RWPE1 (cell line): ENCODE results near the gene RNF10.

Experiments
- CTCF ChIA-PET: fragments of 350-600 bp; sonication (Branson Sonifier 250); formaldehyde crosslinking; extraction: SDS; loops from one replicate; lab custom pipeline; 2021; lab: Yijun Ruan, JAX
- POLR2A ChIA-PET: fragments of 400-600 bp; formaldehyde crosslinking; extraction: SDS; loops from one replicate; lab custom pipeline; 2020; ENCODE audit warnings: antibody characterized with exemption; ENCODE audit not compliant: low non-redundant PET; lab: Yijun Ruan, JAX
- DNase-seq: peaks from one replicate; pipeline ENCODE4 v3.0.0; 2012; ENCODE audit warnings: low spot score
- H3K27ac ChIP-seq: fragments of 450-650 bp; 2 replicates; pipeline ENCODE4 v1.5.1; 2017
- TF ChIP-seq, protein P1 (sequence below): fragments of 450-650 bp; conservative IDR thresholded peaks from 2 replicates; pipeline ENCODE4 v1.5.1; 2017; ENCODE audit warnings: low read depth, mild to moderate bottlenecking

Gene RNF10

DNA sequence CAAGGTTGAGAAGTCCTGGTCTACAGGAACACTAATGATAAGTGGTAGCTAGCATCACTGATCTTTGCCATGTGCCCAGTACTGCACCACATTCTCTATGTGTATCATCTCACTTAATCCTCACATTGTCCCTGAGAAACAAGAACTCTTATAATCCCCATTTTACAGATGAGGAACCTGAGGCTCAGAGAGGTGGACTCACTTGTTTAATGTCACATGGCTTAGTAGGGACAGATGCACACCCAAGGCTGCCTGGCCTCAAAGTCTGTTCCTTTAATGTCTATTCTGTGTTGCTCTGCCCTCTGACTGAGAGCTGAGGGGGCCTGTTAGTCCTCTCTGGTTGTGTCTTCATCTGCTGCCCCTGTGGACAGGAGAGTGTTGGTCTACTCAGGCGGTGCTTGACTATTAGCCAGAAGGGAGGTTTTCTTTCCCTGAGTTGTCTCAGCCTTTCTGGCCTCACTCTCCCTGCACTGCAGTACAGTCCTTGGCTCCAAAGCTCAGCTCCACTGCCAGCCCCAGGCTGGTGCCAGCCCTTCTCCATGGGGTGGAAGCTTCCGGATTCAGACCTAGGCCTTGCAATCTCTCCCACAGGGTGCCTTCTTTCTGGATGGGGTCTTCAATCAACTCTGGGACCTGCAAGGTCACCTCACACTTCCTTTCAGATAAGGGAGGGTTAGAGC is 43.2 kb upstream of the RNF10 start:
- H3K27ac ChIP-seq: no peak overlapping the region
- no peak for DNase-seq
- TF ChIP-seq, protein P1, sequence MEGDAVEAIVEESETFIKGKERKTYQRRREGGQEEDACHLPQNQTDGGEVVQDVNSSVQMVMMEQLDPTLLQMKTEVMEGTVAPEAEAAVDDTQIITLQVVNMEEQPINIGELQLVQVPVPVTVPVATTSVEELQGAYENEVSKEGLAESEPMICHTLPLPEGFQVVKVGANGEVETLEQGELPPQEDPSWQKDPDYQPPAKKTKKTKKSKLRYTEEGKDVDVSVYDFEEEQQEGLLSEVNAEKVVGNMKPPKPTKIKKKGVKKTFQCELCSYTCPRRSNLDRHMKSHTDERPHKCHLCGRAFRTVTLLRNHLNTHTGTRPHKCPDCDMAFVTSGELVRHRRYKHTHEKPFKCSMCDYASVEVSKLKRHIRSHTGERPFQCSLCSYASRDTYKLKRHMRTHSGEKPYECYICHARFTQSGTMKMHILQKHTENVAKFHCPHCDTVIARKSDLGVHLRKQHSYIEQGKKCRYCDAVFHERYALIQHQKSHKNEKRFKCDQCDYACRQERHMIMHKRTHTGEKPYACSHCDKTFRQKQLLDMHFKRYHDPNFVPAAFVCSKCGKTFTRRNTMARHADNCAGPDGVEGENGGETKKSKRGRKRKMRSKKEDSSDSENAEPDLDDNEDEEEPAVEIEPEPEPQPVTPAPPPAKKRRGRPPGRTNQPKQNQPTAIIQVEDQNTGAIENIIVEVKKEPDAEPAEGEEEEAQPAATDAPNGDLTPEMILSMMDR: no peak
- ChIA-PET CTCF (interaction anchor here (0.5 to 1.2 kb wide), 3 partner anchors 21 to 642 kb away, joined by 3 to 4 read pairs (median 4); partner anchors contain the start of gene P2RX7), POLR2A (interaction anchor here (0.5 kb wide), 1 partner anchor 976 kb away, joined by 3 read pairs; no protein-coding TSS in a partner anchor)

DNA sequence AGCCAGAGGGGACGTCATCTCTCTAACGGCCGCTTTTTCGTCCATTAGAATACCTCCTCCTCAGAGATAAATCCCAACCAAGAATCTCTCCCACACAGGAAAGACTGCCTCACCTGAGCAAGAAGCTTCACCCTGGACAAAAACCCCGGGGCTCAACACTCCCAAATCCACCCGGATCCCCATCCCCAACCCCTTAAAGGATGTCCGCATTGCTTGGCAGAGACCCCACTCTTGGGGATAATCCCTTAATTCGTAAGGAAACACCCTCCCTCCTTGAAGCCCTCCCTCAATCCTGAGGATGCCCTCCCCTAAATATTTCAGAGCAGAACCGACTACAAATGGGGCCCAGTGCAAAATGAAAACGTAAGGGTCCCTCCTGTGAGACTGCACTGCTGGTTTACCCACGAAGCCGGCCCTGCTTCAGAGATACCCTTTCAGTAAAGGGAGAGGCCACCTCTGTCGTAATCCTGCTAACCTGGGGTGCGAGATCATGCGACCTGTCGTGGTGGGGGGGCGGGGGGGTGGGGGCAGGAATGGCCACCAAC is 38.9 kb upstream of the RNF10 start:
- peak overlapping the region; percentile 85 for H3K27ac ChIP-seq
- ChIA-PET CTCF (interaction anchor here (0.6 to 1.0 kb wide), 5 partner anchors 10 to 41 kb away, joined by 3 to 5 read pairs (median 3); no protein-coding TSS in a partner anchor), POLR2A (no interaction called here)
- TF ChIP-seq, protein P1: no peak
- peak; percentile 9 for DNase-seq

DNA sequence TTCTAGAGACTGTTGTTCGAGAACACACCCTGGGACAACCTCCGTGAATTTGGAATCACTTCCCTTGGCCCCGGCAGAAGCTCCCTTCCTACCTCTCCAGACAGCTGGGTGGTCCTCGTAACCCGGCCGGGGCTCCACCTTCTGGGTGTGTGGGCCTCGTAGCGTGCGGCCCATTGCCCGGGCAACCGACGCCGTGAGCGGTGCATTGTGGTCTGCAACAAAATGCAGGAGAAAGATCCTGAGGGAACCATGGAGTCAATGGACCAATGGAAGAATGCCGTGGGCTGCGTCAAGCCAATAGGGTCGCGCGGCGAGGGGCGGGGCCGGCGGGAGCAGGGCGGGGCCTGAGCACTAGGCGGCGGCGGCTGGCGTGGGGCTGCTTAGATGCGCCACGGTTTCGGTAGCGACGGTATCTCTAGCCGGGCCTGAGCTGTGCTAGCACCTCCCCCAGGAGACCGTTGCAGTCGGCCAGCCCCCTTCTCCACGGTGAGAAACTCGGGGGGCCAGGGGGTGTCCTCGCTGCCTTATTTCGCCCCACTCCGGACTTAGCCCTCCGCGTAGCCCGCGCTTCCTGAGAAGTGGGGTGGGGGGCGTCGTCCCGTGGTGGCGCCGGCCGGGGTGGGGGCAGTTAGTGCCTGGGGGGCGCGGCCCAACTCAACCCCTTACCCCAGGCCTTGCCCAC is 38.3 kb upstream of the RNF10 start, which contains the start of gene DYNLL1:
Gene DYNLL1, plus strand, starts transcription at position 383 of the 682 bp plus-strand sequence. CDS start 309 bp downstream, outside the sequence.
- TF ChIP-seq, protein P1: no peak
- DNase-seq: peak; percentile 98
- ChIA-PET POLR2A (interaction anchor here (1.0 kb wide), 1 partner anchor 21 kb away, joined by 3 read pairs; no protein-coding TSS in a partner anchor), CTCF (interaction anchor here (0.6 to 1.1 kb wide), 2 partner anchors 21 to 29 kb away, joined by 3 read pairs; no protein-coding TSS in a partner anchor)
- H3K27ac ChIP-seq: peak within 1 kb of the TSS; percentile 85

DNA sequence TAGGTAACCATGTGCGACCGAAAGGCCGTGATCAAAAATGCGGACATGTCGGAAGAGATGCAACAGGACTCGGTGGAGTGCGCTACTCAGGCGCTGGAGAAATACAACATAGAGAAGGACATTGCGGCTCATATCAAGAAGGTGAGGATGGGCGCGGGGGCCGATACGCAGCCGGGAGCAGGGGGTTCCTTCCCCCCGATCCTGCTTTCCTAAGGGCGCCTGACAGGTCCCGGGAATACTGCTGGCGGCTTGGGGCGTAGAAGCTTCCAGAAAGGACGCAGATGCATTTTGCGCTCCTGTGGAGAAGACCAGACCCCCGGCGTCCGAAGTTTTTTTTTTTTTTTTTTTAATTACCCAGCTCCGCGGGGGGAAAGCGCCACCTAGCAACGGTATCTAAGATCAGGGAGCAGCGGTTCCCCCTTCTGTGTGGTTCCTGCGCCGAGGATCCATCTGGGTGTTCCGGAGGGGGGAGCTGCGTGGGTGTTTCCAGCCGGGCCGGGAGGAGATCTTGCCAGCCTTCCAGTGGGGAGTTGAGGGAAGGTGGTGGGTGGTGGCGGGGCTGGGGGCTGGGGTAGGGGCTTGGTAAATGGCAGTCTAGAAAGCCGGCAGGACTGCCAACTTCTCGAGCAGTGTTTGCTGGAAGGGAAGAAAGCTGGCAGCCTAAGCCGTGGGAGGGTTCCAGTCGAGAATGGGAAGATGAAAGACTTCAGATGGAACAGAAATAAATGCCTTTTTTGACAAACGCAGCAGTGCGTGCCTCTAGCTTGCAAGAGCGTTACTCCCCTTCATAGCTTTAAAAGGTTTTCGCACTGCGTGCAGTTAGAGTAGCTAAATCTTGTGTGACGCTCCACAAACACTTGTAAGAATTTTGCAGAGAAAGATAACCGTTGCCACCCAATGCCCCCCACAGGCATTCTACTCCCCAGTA is 37.5 kb upstream of the RNF10 start:
- TF ChIP-seq, protein P1: no peak
- peak; percentile 60 for DNase-seq
- peak overlapping the region; percentile 85 for H3K27ac ChIP-seq
- ChIA-PET CTCF (interaction anchor here (0.6 to 1.1 kb wide), 4 partner anchors 28 to 314 kb away, joined by 3 read pairs; no protein-coding TSS in a partner anchor), POLR2A (interaction anchor here (0.6 to 1.0 kb wide), 3 partner anchors 22 to 32 kb away, joined by 3 to 5 read pairs (median 3); no protein-coding TSS in a partner anchor)

DNA sequence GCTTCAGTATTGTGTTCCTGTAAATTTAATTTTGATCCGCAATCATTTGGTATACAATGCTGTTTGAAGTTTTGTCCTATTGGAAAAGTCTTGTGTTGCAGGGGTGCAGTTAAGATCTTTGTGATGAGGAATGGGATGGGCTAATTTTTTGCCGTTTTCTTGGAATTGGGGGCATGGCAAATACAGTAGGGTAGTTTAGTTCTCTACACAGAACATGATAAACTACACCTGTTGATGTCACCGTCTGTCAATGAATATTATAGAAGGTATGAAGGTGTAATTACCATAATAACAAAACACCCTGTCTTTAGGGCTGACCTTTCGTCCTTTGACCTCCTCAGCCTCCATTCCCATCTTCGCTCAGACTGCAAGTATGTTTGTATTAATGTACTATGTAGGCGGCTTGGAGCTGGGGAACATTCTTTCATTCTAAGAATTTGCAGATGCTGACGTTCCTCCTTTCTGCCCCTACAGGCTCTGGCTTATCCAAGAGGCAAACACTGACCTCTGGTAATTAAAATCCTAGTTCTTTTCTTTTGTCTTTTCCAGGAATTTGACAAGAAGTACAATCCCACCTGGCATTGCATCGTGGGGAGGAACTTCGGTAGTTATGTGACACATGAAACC is 36.5 kb upstream of the RNF10 start:
- H3K27ac ChIP-seq: no peak overlapping the region
- no peak for DNase-seq
- POLR2A ChIA-PET: no interaction called here
- TF ChIP-seq, protein P1: no peak
- CTCF ChIA-PET: no interaction called here
